Astrocyte of the hippocampus (primary cell): ENCODE data around the gene BMPR1B.
A peak's percentile ranks its signal among the peaks of the same experiment; 100 is the strongest.
"Not testable (repeated sequence)": the region's sequence is repeated elsewhere in the genome, so short reads cannot be mapped to it uniquely, and the experiment has no call there.

Experiments
- DNase-seq: peaks from one replicate; pipeline ENCODE4 v3.0.0; 2011; ENCODE audit warnings: low read depth, low spot score

Gene BMPR1B

DNA sequence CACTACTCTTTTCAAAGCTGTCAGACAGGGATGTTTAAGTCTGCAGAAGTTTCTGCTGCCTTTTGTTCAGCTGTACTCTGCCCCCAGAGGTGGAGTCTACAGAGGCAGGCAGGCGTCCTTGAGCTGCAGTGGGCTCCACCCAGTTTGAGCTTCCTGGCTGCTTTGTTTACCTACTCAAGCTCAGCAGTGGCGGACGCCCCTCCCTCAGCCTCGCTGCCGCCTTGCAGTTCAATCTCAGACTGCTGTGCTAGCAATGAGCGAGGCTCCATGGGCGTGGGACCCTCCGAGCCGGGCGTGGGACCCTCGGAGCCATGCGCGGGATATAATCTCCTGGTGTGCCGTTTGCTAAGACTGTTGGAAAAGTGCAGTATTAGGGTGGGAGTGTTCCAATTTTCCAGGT lies 381.7 kb downstream of the BMPR1B start:
- DNase-seq = not testable (repeated sequence)

DNA sequence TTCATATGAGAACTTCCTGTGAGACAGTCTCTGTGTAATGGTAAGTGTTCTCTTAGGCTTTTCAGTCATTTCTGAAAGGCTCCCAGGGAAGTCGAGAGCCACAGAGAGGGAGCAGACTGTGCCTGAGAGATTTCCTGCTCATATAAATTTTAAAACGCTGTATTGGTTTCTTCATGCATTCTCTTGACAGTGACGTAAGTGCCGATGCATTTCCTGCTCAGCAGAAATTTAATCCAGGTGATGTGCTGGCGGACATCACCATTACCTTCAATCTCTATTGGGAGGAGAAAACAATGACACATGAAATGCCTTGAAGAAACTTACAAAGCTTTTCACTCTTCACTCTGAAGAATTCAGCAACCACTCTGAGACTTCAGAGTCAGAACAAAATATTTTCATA lies 383.6 kb downstream of the BMPR1B start:
- DNase-seq = no peak

DNA sequence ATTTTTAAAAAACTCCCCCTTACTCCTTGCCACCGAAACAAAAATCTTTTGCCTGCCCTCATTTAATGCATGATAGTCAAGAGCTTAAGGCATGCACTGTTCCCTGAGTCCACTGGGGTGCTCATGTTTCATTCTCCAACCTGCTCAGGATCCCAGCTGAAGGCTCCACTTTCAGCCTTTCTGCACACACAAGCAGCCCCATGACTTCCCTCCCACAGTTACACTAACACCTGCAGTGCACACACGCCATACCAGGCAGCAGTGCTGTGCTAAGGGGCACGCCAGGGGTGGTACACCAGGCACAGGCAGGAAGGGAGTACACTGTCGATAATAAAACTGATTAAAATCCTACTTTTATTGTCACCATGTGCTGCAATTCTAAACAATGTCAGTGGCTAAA lies 385.2 kb downstream of the BMPR1B start:
- DNase-seq = no peak

DNA sequence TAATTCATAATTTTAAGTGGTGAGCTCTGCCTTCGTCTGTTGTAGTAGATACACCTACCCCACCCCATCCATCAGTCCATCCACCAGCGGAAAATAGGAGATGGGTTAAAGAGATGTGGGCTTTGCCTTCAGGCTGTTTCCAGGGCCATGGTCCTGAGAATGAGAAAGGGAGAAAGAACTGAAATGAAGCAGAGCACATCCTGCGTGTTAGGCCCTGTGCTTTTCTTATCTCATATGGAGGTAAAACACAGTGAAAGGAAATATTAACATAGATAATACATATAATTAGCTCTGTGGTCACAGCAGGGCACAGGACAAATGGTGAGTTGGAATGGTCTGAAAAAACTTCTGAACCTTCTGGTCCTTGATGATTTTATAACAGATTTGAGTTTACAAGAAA lies 393.5 kb downstream of the BMPR1B start:
- DNase-seq = no peak

DNA sequence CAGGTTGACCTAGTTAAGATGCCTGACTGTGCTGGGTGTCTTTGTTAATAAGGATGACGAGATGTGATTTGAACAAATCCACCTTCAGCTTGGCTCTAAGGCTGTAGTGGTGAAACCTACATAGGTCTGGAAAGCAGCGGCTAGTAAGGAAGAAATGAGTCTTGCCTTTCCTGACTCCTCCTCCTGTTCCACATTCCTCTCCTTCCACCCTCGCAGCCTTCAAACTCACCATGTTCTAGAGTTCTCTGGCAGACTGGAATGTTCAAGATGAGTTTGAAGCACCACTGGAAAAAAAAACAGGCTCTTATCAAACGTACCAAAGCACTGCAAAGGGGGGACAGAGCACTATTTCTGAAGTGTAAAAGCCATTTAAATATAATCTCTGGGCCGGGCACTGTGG lies 395.4 kb downstream of the BMPR1B start:
- no peak for DNase-seq

DNA sequence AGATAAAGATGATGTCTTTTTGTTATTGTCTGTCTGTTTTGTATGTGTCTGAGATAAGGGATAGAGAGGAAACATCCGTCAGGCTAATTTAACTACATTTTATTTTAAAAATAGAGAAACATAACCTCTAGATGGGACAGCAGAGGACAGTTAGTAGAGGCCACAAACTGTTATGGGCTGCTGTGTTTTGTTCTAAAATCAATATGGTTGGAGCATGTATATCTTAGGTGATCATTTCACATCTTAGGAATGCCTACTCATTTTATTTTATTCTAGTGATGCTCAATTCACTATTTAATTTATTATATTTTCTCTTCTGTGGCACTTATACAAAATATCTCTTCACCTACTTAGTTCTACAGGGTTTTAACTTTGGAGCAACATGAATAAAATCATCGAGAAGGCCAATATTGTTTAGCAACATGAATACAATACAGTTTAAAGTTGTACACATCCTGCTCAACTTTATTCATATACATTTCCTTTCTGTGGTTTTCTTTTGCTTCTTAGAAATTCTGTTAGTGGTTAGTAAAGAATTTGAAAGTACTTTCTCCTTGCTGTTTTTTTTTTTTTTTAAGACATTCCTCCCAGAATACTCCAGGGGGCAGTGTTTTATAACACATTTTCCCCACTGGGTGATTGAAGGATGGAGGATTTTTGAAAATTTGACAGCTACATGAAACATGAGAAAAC lies 398.1 kb downstream of the BMPR1B start:
- DNase-seq = peak; percentile 57

DNA sequence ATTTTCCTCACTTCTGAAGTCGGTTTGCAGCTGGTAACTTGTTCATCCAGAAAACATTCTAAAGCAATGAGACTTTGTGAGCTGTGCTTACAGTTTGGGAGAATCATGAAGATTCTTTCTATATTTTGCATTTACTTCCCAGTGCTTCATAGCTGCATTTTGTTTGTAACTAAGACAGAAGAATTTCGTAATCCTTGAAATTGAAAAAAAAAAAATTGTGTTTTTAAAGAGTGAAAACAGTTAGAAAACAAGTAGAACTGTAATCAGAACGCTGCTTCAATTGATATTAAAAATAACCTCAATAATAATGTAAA lies 398.7 kb downstream of the BMPR1B start:
- no peak for DNase-seq

DNA sequence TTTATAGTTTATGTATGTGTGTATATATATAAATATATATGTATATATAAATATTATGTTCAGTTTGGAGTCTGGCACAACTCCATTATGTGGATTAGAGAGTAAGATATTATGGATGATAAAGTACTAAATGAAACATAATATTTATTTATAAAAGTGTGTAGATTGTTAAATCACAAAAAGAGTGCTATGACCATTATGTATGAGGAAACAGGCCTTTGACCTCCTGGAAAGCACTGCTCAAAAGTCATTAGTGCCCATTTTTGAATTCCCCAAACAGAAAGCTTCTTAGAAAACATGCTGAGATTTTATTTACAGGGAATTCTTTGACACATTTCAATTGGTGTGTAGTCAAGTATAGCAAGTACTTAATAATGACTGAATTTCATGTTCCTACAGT lies 399.8 kb downstream of the BMPR1B start:
- DNase-seq = no peak

DNA sequence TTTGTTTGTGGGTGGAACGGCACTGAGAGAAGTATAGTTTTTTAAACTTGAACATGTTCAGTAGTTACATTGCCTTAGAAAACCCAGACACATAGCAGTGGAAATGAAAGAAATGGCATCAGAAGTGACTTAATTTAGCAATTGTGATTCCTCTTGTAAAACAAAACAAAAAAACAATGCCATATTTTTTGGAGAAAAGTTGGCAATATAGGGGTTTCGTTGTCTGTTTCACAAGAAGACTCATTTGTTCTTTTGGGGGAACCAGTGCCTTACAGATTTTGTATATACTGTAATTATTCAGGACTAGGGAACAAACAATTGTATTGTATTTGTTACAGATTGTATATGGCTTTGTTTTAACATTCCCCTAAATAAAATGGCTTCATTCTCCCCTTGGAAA lies 400.3 kb downstream of the BMPR1B start:
- no peak for DNase-seq

DNA sequence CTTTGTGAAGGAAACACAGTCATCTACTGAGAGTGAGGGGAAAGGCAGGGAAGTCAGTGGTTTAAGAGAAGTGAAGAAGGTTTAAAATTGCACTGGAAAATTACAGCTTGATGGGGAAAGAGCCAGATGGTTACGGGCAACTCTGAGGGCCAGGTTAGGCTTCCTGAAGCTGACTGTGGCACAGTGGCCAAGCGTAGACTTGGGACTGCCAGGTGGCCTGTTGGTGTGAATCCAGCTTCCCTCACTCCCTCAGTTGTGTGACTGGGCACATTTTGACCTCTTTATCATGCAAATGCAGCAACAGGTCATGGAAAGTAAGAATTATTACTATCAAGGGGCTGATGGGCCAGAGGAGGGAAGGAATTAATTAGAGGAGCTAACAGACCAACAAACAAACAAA lies 400.9 kb downstream of the BMPR1B start:
- no peak for DNase-seq

DNA sequence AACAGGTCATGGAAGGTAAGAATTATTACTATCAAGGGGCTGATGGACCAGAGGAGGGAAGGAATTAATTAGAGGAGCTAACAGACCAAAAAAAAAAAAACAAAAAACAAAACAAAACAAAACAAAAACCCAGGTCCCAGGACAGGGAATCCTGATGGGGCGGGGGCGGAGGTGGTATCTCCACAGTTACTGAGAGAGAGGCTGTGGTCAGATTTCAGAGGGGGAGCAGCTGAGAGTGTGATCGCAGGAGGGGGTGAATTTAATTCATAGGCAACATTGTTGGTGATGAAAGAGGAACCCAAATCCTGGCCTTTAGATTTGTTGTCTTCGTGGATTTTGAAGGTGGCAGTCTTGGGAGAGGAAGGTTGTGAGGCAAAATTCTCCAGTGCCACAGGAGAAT lies 401.6 kb downstream of the BMPR1B start:
- DNase-seq = no peak

DNA sequence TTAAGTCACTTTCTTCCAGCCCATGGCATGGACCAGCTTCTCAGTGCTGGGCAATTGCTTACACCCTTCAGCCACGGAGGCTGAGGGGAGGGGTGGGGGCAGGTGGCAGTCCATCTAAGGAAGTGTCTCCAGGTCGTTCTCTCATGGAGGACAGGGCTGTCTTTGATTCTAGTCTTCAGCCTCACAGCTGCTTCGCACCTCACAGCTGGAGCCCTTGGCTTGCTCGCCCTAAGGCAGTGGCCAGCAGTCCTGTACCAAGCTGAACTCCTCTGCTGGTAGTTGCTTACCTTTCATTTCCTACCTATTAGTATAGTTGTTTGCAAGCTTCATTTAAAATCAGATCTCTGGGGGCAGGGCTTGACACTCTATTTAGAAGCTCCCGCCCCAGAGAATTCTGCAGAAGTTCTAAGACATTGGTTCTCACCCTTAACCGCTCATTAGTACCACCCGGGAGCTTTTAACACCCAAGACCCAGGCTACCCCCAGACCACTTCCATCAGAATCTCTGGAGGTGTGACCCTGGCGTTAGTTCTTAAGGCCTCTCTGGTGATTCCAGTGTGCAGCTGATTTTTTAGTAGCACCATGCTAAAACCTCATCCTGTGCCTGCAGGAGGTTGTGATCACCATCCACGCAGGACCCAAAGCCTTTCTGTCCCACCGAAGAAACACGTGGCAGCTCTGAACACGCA lies 404.2 kb downstream of the BMPR1B start:
- DNase-seq = no peak

DNA sequence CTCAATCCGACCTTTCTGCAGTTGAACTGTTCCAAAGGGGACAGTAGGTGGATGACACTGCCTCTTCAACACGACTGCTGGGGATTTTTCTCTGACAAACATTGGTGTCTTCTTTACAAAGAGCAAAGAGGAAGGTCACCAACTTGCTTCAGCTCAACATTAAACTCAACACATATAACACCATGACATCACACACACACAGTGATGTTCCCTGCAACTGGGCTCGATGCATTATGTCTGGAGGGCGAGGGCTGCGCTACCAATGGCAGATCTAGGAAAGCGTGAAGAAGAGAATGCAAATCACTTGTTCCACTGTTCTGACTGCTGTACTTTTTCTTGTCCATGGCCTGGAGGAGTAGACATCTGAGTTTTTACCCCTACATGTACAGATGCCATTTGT lies 405.1 kb downstream of the BMPR1B start:
- DNase-seq = no peak

DNA sequence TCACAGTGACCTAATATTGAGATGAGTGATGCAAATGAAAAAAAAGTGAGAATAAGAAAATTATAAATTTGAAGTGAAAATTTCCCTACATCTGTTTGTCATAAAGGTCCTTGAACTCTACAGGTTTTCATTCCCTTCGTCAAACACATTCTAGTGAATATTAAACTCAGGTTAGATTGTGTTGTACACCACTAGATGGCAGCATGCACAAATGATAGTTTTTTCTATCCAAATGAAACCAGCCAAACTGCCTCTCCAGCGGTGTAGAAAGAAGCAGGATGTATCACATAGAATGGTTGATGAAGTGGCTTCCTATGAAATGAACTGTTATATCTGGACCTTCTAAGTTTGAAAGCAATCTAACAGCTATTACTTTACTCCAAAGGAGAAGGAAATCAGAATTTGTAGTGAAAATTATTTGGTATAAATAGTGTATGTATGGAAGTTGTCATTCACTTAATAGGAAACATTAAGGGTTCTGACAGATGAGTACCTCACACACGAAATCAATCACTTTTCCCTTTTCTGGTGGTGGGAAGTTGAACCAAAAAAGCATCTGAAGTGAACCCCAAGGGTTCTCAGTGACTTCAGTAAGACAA lies 408.3 kb downstream of the BMPR1B start:
- DNase-seq = peak; percentile 83

DNA sequence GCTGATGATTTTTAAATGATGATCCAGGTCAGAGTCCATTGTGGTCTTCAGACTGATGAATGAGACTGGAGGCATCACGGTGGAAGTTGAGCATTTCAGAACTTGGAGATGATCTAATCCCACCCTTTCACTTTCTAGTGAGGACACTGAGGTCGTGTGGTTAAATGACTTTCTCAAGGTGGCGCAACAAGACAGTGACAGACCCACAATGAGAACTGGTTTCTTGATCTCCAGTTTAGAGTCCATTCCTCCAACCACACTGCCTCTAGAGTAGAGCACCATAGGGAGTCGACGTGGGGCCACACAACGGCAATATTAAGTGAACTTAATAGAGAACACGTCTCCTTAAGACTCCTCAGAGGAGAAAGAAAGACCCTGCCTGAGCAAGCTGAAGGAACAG lies 410.1 kb downstream of the BMPR1B start:
- no peak for DNase-seq

DNA sequence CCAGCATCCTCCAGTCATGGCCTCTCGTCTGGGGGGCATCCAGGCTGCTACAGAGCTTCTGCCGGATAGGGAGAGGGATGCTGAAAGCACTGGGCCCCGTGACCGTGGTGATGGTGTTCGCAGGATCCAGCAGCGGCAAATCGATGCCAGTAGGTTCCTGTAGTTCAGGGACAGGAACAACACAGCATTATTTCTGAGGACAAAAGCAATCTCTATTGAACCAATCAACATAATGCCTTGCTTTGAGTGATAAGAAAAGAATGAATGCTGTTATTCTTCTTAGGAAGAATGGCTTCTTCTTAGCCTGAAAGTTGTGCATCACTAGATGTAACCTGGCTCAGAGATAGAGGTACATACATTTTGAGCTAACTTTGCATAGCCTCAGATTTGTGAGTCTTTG lies 412.4 kb downstream of the BMPR1B start:
- no peak for DNase-seq

DNA sequence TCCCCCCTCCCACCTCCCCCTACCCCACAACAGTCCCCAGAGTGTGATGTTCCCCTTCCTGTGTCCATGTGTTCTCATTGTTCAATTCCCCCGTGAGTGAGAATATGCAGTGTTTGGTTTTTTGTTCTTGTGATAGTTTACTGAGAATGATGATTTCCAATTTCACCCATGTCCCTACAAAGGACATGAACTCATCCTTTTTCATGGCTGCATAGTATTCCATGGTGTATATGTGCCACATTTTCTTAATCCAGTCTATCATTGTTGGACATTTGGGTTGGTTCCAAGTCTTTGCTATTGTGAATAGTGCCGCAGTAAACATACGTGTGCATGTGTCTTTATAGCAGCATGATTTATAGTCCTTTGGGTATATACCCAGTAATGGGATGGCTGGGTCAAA lies 413.6 kb downstream of the BMPR1B start:
- DNase-seq = not testable (repeated sequence)

DNA sequence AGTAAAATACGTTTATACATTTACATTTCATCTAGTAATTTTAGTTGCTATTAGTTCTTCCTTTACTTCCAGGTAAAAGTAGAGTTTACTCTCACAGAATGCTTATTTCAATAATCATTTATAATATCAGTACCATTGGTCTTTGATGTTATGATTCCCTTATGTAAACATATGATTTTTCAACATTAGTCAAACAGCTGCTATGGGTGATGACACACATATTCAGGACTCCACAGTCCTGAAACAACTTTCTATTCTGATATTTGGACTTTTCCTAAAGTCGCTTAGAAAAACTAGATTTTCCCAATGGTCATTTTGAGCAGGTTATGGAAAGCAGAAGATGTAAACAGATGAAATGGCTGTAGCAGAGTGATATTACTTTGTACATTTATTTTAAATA lies 421.2 kb downstream of the BMPR1B start:
- no peak for DNase-seq

DNA sequence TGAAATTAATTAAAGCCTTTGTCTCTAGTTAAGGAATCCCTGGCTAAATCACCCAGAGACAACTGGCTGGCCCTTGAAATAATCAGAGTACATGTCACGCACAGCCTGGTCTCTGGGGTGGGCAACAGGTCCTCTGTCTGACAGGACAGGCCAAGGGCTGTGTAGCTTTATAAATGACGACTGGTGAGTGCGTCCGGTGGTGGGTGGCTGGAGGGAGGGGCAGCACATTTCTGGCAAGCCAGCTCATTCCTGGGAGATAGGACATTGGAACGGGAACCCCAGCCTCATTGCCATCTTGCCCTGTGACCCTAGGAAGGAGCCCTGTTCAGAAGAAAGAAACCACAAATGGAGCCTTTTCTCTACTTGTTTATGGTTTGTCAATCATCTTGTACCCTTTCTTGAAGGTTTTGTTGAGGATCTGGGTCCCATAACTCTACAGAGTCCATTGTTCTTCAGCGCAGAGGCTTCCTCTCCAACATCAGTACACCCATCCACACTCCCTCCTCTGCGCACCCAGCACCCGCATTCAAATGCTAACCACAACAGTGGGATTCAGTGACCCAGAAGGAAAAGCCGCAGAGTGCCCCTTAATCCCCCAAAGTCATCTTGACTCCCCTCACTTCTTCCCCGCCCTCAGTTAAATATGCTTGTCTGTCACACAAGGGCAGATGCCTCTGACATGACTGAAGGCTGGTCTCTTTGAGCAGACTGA lies 422.9 kb downstream of the BMPR1B start:
- no peak for DNase-seq

DNA sequence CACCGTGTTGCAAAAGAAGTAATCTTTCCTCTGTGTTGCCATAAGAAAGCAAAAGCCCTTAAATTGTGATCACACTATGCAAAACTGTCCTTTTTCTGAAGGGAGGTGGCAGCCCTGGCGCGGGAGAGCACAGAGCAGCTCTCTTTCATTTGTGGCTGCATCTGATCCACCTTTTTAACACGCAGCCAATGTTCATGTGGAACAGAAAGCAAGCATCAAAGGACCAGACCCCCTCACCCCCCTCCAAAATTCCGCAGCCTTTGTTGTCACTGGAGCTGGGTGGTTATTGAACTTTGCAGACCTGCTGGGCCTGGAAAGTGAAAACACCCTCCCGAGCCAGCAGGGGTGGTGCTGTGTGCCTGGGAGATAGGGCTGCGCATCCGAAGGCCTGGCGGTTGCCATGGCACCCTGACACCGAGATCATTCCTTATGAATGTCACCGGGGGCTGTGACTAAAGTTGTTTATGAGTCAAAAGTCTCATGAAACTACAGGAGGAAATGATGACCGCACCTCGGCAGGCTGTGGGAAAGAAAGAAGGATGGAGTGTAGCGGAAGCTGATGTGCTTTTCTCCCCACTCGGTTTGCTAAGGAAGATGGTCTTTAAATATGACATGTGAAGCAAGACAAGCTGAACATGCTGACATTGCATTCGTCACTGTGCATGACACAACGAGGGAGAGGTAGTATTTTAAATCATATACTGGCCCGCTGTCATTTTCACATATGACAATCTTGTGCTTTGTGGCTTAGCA lies 423.7 kb downstream of the BMPR1B start:
- peak; percentile 75 for DNase-seq

DNA sequence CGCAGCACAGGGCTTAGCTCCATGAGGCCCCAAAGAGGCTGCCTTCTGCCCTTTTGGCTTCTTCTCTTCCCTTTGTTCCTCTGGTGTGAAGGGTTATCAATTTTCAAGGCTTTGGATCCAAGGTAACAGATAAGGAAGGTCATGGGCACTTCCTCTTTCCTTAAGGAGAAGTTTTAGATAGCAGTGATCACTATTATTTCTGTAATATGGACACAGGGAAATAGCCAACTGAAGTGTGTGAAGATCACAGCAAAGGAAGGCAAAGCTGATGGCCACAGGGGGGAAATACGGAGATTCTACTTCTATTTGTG lies 424.2 kb downstream of the BMPR1B start:
- DNase-seq = no peak
